ENCODE measurements around the gene HOMER2. TPM values are rescaled to one million over a fixed set of nuclear protein-coding genes. Genes with fewer than 3 reads are reported as not detected.

The HOMER2 gene
- total and polyA plus RNA-seq, 9 of the 15 experiments (the other 6 are each of a cell fraction or from before 2014, with no cell fraction given): 0.13 to 0.47 (median 0.29) TPM; not detected in 1

DNA sequence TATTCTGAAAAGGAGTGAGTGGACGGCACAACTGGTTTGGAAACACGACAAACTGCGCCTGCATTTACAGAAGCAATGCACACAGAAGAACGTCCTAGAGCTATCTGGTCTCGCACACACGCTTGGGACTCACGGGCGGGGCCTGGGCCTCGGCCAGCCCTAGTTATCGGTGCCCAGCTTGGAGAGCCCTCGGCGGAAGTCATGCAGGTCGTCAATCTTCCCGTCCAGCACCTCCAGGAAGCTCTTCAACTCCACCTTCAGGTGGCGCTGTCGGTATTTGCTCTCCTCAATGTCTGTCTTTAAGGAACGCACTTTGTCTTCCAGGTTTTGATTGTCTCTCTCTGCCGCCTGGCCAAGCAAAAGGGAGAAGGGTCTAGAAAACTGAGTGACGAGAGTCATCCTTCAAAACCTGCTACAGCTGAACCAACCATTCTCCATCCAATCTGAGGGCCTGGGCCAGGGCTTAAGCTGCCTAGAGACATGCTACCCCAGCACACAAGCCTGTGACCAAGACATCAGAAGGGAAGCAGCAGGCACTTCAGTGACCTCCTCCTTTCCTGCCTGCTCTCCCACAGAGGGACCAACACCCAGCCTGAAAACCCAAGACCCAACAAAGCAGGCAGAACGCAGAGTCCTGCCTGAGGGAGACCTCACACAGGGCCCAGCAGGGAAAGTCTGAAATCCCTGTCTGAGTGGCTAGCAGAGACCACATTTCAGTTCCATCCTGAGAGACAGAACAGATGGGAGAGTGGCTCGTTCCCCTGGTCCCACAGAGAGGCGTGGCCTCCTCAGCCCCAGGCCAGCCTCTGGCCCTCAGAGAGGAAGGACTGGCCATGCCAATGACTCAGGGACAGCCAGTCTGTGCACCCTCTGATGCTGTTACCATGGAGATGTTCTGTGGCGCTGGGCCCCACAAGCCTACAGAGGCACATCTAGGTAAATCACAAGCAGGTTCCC lies 102.7 kb downstream of the HOMER2 start (continued):
- TF ChIP-seq TAF1 (IDR thresholded peaks at IDR 0.05; ENCODE audit: control insufficient read depth, extremely low read depth, insufficient read depth, low read length, severe bottlenecking): peak; percentile 73
- peak; percentile 23; the same call in 1 of the 2 replicates for TF ChIP-seq GATAD2A (IDR thresholded peaks at IDR 0.05)
- no peak for TF ChIP-seq ZFP1 (CRISPR knock-in tag; IDR thresholded peaks at IDR 0.05)
- TF ChIP-seq GTF3C2 (IDR thresholded peaks at IDR 0.05; ENCODE audit: borderline replicate concordance, extremely low read depth, insufficient read length): no peak
- peak; percentile 85 for TF ChIP-seq MTA3 (IDR thresholded peaks at IDR 0.05; ENCODE audit: borderline replicate concordance)
- no peak for TF ChIP-seq STAG1 (CRISPR knock-in tag; IDR thresholded peaks at IDR 0.05; ENCODE audit: borderline replicate concordance)
- peak; percentile 97 for TF ChIP-seq ETV1 (tag; conservative IDR thresholded peaks at IDR 0.05; ENCODE audit: low read depth)
- TF ChIP-seq ZNF324 (CRISPR knock-in tag; IDR thresholded peaks at IDR 0.05): no peak
- TF ChIP-seq, protein P1, sequence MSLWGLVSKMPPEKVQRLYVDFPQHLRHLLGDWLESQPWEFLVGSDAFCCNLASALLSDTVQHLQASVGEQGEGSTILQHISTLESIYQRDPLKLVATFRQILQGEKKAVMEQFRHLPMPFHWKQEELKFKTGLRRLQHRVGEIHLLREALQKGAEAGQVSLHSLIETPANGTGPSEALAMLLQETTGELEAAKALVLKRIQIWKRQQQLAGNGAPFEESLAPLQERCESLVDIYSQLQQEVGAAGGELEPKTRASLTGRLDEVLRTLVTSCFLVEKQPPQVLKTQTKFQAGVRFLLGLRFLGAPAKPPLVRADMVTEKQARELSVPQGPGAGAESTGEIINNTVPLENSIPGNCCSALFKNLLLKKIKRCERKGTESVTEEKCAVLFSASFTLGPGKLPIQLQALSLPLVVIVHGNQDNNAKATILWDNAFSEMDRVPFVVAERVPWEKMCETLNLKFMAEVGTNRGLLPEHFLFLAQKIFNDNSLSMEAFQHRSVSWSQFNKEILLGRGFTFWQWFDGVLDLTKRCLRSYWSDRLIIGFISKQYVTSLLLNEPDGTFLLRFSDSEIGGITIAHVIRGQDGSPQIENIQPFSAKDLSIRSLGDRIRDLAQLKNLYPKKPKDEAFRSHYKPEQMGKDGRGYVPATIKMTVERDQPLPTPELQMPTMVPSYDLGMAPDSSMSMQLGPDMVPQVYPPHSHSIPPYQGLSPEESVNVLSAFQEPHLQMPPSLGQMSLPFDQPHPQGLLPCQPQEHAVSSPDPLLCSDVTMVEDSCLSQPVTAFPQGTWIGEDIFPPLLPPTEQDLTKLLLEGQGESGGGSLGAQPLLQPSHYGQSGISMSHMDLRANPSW (CRISPR knock-in tag; IDR thresholded peaks at IDR 0.05): no peak
- TF ChIP-seq RBM17 (IDR thresholded peaks at IDR 0.05; ENCODE audit: borderline replicate concordance, low read depth, low read length): no peak
- TF ChIP-seq RNF2 (IDR thresholded peaks at IDR 0.05): peak; percentile 87
- TF ChIP-seq, protein P2, sequence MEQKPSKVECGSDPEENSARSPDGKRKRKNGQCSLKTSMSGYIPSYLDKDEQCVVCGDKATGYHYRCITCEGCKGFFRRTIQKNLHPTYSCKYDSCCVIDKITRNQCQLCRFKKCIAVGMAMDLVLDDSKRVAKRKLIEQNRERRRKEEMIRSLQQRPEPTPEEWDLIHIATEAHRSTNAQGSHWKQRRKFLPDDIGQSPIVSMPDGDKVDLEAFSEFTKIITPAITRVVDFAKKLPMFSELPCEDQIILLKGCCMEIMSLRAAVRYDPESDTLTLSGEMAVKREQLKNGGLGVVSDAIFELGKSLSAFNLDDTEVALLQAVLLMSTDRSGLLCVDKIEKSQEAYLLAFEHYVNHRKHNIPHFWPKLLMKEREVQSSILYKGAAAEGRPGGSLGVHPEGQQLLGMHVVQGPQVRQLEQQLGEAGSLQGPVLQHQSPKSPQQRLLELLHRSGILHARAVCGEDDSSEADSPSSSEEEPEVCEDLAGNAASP (IDR thresholded peaks at IDR 0.05): no peak
- TF ChIP-seq KLF13 (tag; IDR thresholded peaks at IDR 0.05; ENCODE audit: borderline replicate concordance, low read depth): no peak
- 0 out of 2 replicates have a peak, but pooled peaks have one; percentile 7 for TF ChIP-seq CREB3 (tag; conservative IDR thresholded peaks at IDR 0.05; ENCODE audit: low read depth)
- no peak for TF ChIP-seq FOS (IDR thresholded peaks at IDR 0.05; ENCODE audit: extremely low read depth, insufficient read length)
- TF ChIP-seq, protein P3, sequence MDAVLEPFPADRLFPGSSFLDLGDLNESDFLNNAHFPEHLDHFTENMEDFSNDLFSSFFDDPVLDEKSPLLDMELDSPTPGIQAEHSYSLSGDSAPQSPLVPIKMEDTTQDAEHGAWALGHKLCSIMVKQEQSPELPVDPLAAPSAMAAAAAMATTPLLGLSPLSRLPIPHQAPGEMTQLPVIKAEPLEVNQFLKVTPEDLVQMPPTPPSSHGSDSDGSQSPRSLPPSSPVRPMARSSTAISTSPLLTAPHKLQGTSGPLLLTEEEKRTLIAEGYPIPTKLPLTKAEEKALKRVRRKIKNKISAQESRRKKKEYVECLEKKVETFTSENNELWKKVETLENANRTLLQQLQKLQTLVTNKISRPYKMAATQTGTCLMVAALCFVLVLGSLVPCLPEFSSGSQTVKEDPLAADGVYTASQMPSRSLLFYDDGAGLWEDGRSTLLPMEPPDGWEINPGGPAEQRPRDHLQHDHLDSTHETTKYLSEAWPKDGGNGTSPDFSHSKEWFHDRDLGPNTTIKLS (IDR thresholded peaks at IDR 0.05; ENCODE audit: borderline replicate concordance, low read depth): peak; percentile 56; the same call in 1 of the 2 replicates

Measured in K562 (cell line).